NCI-H2227 (cell line): ENCODE measurements around the gene PBXIP1.
A peak's percentile ranks its signal among the peaks of the same experiment; 100 is the strongest.

Experiments used
- DNase-seq: peaks from one replicate; lab custom pipeline; 2025; ENCODE audit not compliant: unreplicated experiment; lab: John Stamatoyannopoulos, UW

PBXIP1 gene

GRCh38 chr1:154955718-154956543 is at the start of gene PBXIP1:
PBXIP1 (minus strand) TSS chr1:154956099; CDS start chr1:154953721, 2,378 bp downstream.
- peak; percentile 93 for DNase-seq

- DNase-seq, result no peak
Measured at GRCh38 chr1:155005076-155006011, 49.4 kb upstream of the PBXIP1 start.

- no peak for DNase-seq
Measured at GRCh38 chr1:155004352-155005075, 48.6 kb upstream of the PBXIP1 start.

- DNase-seq, result no peak
Measured at GRCh38 chr1:155003766-155004351, 48.0 kb upstream of the PBXIP1 start.

GRCh38 chr1:155003227-155003765 is 47.4 kb upstream of the PBXIP1 start:
- no peak for DNase-seq

- no peak for DNase-seq
Measured at GRCh38 chr1:155002464-155003226, 46.7 kb upstream of the PBXIP1 start, which contains the start of gene ZBTB7B. ZBTB7B (plus strand) TSS chr1:155002802; CDS start chr1:155014661, 11,859 bp downstream.

- DNase-seq, result peak; percentile 99
Measured at GRCh38 chr1:155001675-155002463, 46.0 kb upstream of the PBXIP1 start.

GRCh38 chr1:155001425-155001674 is 45.5 kb upstream of the PBXIP1 start:
- DNase-seq, result no peak

GRCh38 chr1:155000726-155001424 is 45.0 kb upstream of the PBXIP1 start:
- peak; percentile 94 for DNase-seq

GRCh38 chr1:155000411-155000725 is 44.5 kb upstream of the PBXIP1 start:
- DNase-seq, result no peak

GRCh38 chr1:154999571-155000410 is 43.9 kb upstream of the PBXIP1 start:
- DNase-seq, result peak; percentile 54

GRCh38 chr1:154998818-154999570 is 43.1 kb upstream of the PBXIP1 start:
- DNase-seq, result peak; percentile 71

GRCh38 chr1:154998201-154998780 is 42.4 kb upstream of the PBXIP1 start:
- no peak for DNase-seq

- DNase-seq, result no peak
Measured at GRCh38 chr1:154996966-154997701, 41.2 kb upstream of the PBXIP1 start.

GRCh38 chr1:154995301-154995983 is 39.5 kb upstream of the PBXIP1 start:
- DNase-seq, result peak; percentile 78
